ENCODE measurements around the gene PIEZO1. TPM values are rescaled to one million over a fixed set of nuclear protein-coding genes. Genes with fewer than 3 reads are reported as not detected.

The PIEZO1 gene
- total and polyA plus RNA-seq, 9 of the 15 experiments (the other 6 are each of a cell fraction or from before 2014, with no cell fraction given) = 3.6 to 432 (median 131) TPM

DNA sequence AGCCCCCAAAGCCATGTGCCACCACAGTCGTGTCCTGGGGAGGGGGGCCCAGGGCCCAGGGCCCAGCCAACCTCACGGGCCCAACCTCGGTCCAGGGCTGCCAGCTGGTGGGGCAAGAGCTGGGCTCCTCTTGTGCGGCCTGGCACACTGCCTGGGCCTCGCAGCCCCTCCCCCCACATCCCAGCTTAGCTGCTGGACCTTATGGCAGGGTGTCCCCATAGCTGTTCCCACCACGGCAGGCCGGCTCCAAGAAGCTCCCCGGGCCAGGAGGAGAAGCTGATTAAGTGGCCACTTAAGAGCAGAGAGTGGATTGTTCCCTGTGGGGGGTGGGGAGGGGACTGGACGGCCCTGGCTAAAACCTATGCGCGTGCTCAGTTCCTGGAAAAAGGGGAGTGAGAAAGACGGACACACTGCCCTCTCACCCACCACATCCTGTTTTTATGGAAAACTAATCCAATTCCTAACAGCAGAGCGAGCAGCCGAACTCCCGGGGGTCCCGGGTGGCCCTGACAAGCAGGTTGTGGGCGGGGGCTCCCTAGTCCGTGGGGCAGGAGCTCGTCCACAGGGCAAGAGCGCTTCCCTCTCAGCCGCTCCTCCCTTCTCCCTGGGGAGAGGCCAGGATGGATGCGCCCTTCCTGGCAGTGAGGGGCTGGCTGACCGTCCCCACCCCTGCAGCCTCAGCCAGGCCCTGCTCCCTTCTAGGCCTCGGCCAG lies 16.8 kb downstream of the PIEZO1 start (continued):
- peak; percentile 37 for TF ChIP-seq FIP1L1 (IDR thresholded peaks at IDR 0.05; ENCODE audit: low read depth, low read length, poor library complexity, severe bottlenecking)
- TF ChIP-seq CCNT2 (IDR thresholded peaks at IDR 0.05; ENCODE audit: borderline replicate concordance, extremely low read depth, insufficient read length, low read depth, low read length) = no peak
- no peak for TF ChIP-seq ZFP36 (IDR thresholded peaks at IDR 0.05; ENCODE audit: low read depth, low read length, partially characterized antibody)
- TF ChIP-seq ETV5 (CRISPR knock-in tag; IDR thresholded peaks at IDR 0.05; ENCODE audit: low read depth) = 0 out of 2 replicates have a peak, but pooled peaks have one; percentile 10
- TF ChIP-seq, protein P1, sequence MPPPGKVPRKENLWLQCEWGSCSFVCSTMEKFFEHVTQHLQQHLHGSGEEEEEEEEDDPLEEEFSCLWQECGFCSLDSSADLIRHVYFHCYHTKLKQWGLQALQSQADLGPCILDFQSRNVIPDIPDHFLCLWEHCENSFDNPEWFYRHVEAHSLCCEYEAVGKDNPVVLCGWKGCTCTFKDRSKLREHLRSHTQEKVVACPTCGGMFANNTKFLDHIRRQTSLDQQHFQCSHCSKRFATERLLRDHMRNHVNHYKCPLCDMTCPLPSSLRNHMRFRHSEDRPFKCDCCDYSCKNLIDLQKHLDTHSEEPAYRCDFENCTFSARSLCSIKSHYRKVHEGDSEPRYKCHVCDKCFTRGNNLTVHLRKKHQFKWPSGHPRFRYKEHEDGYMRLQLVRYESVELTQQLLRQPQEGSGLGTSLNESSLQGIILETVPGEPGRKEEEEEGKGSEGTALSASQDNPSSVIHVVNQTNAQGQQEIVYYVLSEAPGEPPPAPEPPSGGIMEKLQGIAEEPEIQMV (tag; conservative IDR thresholded peaks at IDR 0.05; ENCODE audit: low read depth) = no peak
- no peak for TF ChIP-seq MXI1 (IDR thresholded peaks at IDR 0.05; ENCODE audit: low read depth, low read length)
- TF ChIP-seq HEY1 (CRISPR knock-in tag; IDR thresholded peaks at IDR 0.05; ENCODE audit: borderline replicate concordance) = no peak
- no peak for TF ChIP-seq BDP1 (IDR thresholded peaks at IDR 0.05; ENCODE audit: insufficient read depth, insufficient read length)
- TF ChIP-seq BMI1 (IDR thresholded peaks at IDR 0.05; ENCODE audit: low read length) = no peak
- no peak for TF ChIP-seq SRSF1 (IDR thresholded peaks at IDR 0.05; ENCODE audit: low read depth, low read length)
- TF ChIP-seq NBN (IDR thresholded peaks at IDR 0.05; ENCODE audit: low read depth) = no peak
- TF ChIP-seq, protein P2, sequence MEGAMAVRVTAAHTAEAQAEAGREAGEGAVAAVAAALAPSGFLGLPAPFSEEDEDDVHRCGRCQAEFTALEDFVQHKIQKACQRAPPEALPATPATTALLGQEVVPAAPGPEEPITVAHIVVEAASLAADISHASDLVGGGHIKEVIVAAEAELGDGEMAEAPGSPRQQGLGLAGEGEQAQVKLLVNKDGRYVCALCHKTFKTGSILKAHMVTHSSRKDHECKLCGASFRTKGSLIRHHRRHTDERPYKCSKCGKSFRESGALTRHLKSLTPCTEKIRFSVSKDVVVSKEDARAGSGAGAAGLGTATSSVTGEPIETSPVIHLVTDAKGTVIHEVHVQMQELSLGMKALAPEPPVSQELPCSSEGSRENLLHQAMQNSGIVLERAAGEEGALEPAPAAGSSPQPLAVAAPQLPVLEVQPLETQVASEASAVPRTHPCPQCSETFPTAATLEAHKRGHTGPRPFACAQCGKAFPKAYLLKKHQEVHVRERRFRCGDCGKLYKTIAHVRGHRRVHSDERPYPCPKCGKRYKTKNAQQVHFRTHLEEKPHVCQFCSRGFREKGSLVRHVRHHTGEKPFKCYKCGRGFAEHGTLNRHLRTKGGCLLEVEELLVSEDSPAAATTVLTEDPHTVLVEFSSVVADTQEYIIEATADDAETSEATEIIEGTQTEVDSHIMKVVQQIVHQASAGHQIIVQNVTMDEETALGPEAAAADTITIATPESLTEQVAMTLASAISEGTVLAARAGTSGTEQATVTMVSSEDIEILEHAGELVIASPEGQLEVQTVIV (CRISPR knock-in tag; IDR thresholded peaks at IDR 0.05; ENCODE audit: borderline replicate concordance) = no peak
- TF ChIP-seq TAF9B (IDR thresholded peaks at IDR 0.05; ENCODE audit: partially characterized antibody) = no peak
- TF ChIP-seq, protein P3, sequence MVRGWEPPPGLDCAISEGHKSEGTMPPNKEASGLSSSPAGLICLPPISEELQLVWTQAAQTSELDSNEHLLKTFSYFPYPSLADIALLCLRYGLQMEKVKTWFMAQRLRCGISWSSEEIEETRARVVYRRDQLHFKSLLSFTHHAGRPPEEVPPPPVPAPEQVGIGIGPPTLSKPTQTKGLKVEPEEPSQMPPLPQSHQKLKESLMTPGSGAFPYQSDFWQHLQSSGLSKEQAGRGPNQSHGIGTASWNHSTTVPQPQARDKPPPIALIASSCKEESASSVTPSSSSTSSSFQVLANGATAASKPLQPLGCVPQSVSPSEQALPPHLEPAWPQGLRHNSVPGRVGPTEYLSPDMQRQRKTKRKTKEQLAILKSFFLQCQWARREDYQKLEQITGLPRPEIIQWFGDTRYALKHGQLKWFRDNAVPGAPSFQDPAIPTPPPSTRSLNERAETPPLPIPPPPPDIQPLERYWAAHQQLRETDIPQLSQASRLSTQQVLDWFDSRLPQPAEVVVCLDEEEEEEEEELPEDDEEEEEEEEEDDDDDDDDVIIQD (CRISPR knock-in tag; IDR thresholded peaks at IDR 0.05) = no peak
- TF ChIP-seq SNRNP70 (optimal IDR thresholded peaks at IDR 0.05; ENCODE audit: low read depth, low read length) = no peak
- no peak for TF ChIP-seq ZNF212 (CRISPR knock-in tag; IDR thresholded peaks at IDR 0.05)
- TF ChIP-seq CREBBP (IDR thresholded peaks at IDR 0.05; ENCODE audit: low read depth, low read length) = no peak
- peak; percentile 67 for TF ChIP-seq NFIC (IDR thresholded peaks at IDR 0.05)
- TF ChIP-seq POLR2A (conservative IDR thresholded peaks at IDR 0.05) = no peak; the same call in 1 of the 2 replicates
- peak; percentile 40; the same call in 1 of the 2 replicates for TF ChIP-seq EP300 (IDR thresholded peaks at IDR 0.05; ENCODE audit: low read length)
- no peak for TF ChIP-seq MTA2 (IDR thresholded peaks at IDR 0.05; ENCODE audit: low read depth)
- no peak for TF ChIP-seq CHD1 (IDR thresholded peaks at IDR 0.05; ENCODE audit: low read length)
- no peak for TF ChIP-seq OTX1 (CRISPR knock-in tag; IDR thresholded peaks at IDR 0.05)
- TF ChIP-seq, protein P4, sequence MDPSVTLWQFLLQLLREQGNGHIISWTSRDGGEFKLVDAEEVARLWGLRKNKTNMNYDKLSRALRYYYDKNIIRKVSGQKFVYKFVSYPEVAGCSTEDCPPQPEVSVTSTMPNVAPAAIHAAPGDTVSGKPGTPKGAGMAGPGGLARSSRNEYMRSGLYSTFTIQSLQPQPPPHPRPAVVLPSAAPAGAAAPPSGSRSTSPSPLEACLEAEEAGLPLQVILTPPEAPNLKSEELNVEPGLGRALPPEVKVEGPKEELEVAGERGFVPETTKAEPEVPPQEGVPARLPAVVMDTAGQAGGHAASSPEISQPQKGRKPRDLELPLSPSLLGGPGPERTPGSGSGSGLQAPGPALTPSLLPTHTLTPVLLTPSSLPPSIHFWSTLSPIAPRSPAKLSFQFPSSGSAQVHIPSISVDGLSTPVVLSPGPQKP (CRISPR knock-in tag; IDR thresholded peaks at IDR 0.05) = no peak
